ENCODE measurements around the gene TNFAIP8. TPM values are rescaled to one million over a fixed set of nuclear protein-coding genes. Genes with fewer than 3 reads are reported as not detected.

The TNFAIP8 gene
- total RNA-seq, 4 donors from 2014 or later = 9.8 to 28.1 (median 22.5) TPM

- in situ Hi-C loops (cut with MboI; ENCODE audit: low pct_ligation_motif_present in 1 of 4, low pct_unique_long_range_greater_than_20kb in 1 of 4, low sequenced_read_pairs in 3 of 4) (no loop called here), intact Hi-C loops (cut with DNase I; ENCODE audit: low total_unique reads) (loop anchor here (10.0 kb wide), 1 partner anchor 48 kb away; no protein-coding TSS in a partner anchor)
- no peak overlapping the region for H3K4me3 ChIP-seq
- no peaks in the 10 kb centered on the region for H3K27me3 ChIP-seq
- 61 to 86% methylated on average over 1 to 3 of the region's 3 CpGs for WGBS, 2 donors (ENCODE audit: low coverage in 1 of 2)
- H3K4me1 ChIP-seq = peaks cover 0 to 35% (median 9%) of the 10 kb centered on the region in 4 donors
- TF ChIP-seq EP300 (IDR thresholded peaks at IDR 0.05; ENCODE audit: low read depth) (no peak), CTCF (IDR thresholded peaks at IDR 0.05) (no peak), POLR2A (IDR thresholded peaks at IDR 0.05) (no peak), POLR2AphosphoS5 (IDR thresholded peaks at IDR 0.05) (no peak)
- no peaks in the 10 kb centered on the region for H3K36me3 ChIP-seq
- no peak for DNase-seq
- H3K27ac ChIP-seq = peak overlapping the region in 2 of 4 donors; percentile 14 to 25
- H3K9me3 ChIP-seq = no peaks in the 10 kb centered on the region
Observed at GRCh38 chr5:119322948-119323537, 32.8 kb upstream of the TNFAIP8 start.

GRCh38 chr5:119323601-119324000, 32.2 kb upstream of the TNFAIP8 start:
- H3K4me3 ChIP-seq = no peak overlapping the region
- peaks cover 0 to 40% (median 12%) of the 10 kb centered on the region in 4 donors for H3K4me1 ChIP-seq
- H3K9me3 ChIP-seq = no peaks in the 10 kb centered on the region
- H3K27ac ChIP-seq = peak overlapping the region; percentile 25 to 56 (median 40)
- intact Hi-C loops (cut with DNase I; ENCODE audit: low total_unique reads) (loop anchor here (10.0 kb wide), 1 partner anchor 49 kb away; no protein-coding TSS in a partner anchor), in situ Hi-C loops (cut with MboI; ENCODE audit: low pct_ligation_motif_present in 1 of 4, low pct_unique_long_range_greater_than_20kb in 1 of 4, low sequenced_read_pairs in 3 of 4) (no loop called here)
- no peaks in the 10 kb centered on the region for H3K27me3 ChIP-seq
- no peak for DNase-seq
- no peaks in the 10 kb centered on the region for H3K36me3 ChIP-seq
- TF ChIP-seq EP300 (IDR thresholded peaks at IDR 0.05; ENCODE audit: low read depth) (no peak), POLR2A (IDR thresholded peaks at IDR 0.05) (no peak), POLR2AphosphoS5 (IDR thresholded peaks at IDR 0.05) (no peak), CTCF (IDR thresholded peaks at IDR 0.05) (no peak)

GRCh38 chr5:119324842-119325241, 31.0 kb upstream of the TNFAIP8 start:
- no peaks in the 10 kb centered on the region for H3K9me3 ChIP-seq
- no peaks in the 10 kb centered on the region for H3K36me3 ChIP-seq
- in situ Hi-C loops (cut with MboI; ENCODE audit: low pct_ligation_motif_present in 1 of 4, low pct_unique_long_range_greater_than_20kb in 1 of 4, low sequenced_read_pairs in 3 of 4) = no loop called here
- intact Hi-C loops (cut with DNase I; ENCODE audit: low total_unique reads) = loop anchor here (10.0 kb wide), 1 partner anchor 50 kb away; no protein-coding TSS in a partner anchor
- H3K4me1 ChIP-seq = peaks cover 9 to 53% (median 22%) of the 10 kb centered on the region in 4 donors
- no peaks in the 10 kb centered on the region for H3K27me3 ChIP-seq
- DNase-seq = no peak
- TF ChIP-seq POLR2AphosphoS5 (IDR thresholded peaks at IDR 0.05) (no peak), CTCF (IDR thresholded peaks at IDR 0.05) (no peak), EP300 (IDR thresholded peaks at IDR 0.05; ENCODE audit: low read depth) (no peak), POLR2A (IDR thresholded peaks at IDR 0.05) (no peak)
- H3K4me3 ChIP-seq = no peak overlapping the region
- 92% methylated on average over 4 of the region's 4 CpGs for WGBS, 2 donors (ENCODE audit: low coverage in 1 of 2)
- peak overlapping the region; percentile 25 to 56 (median 40) for H3K27ac ChIP-seq

GRCh38 chr5:119327018-119327417, 28.8 kb upstream of the TNFAIP8 start:
- Histone ChIP-seq H3K36me3 (no peaks in the 10 kb centered on the region), H3K4me1 (peaks cover 9 to 67% (median 27%) of the 10 kb centered on the region in 4 donors), H3K27ac (no peak overlapping the region), H3K4me3 (no peak overlapping the region), H3K9me3 (no peaks in the 10 kb centered on the region), H3K27me3 (no peaks in the 10 kb centered on the region)
- intact Hi-C loops (cut with DNase I; ENCODE audit: low total_unique reads) (loop anchor here (10.0 kb wide), 1 partner anchor 52 kb away; no protein-coding TSS in a partner anchor), in situ Hi-C loops (cut with MboI; ENCODE audit: low pct_ligation_motif_present in 1 of 4, low pct_unique_long_range_greater_than_20kb in 1 of 4, low sequenced_read_pairs in 3 of 4) (no loop called here)
- WGBS, 2 donors (ENCODE audit: low coverage in 1 of 2) = 60 to 73% methylated on average over 5 of the region's 5 CpGs
- peak; percentile 20 for DNase-seq
- no peak for TF ChIP-seq CTCF (IDR thresholded peaks at IDR 0.05)
- TF ChIP-seq POLR2AphosphoS5 (IDR thresholded peaks at IDR 0.05) = no peak
- no peak for TF ChIP-seq POLR2A (IDR thresholded peaks at IDR 0.05)
- TF ChIP-seq EP300 (IDR thresholded peaks at IDR 0.05; ENCODE audit: low read depth) = no peak

All from transverse colon (tissue), 4 donors.